Ectodermal cell (in vitro differentiated cells): ENCODE results near the gene GMDS.

Source experiments
- H3K27ac ChIP-seq: 2 replicates; pipeline ENCODE4 v1.7.0; 2013; ENCODE audit warnings: mild to moderate bottlenecking, low read depth, low read length; ENCODE audit not compliant: insufficient read depth, poor library complexity, severe bottlenecking
- H3K27me3 ChIP-seq: 2 replicates; pipeline ENCODE4 v1.7.0; 2013; ENCODE audit warnings: mild to moderate bottlenecking, low read length; ENCODE audit not compliant: insufficient read depth, control insufficient read depth, poor library complexity, severe bottlenecking
- H3K36me3 ChIP-seq: one replicate; pipeline ENCODE4 v1.7.0; 2013; ENCODE audit warnings: low read length; ENCODE audit not compliant: control insufficient read depth, insufficient read depth
- H3K4me1 ChIP-seq: one replicate; pipeline ENCODE4 v1.7.0; 2013; ENCODE audit warnings: low read length; ENCODE audit not compliant: control insufficient read depth, insufficient read depth
- H3K4me3 ChIP-seq: 2 replicates; pipeline ENCODE4 v1.7.0; 2013; ENCODE audit warnings: low read depth, low read length, control low read depth; ENCODE audit not compliant: insufficient read depth
- H3K9me3 ChIP-seq: 2 replicates; pipeline ENCODE4 v1.7.0; 2013; ENCODE audit warnings: mild to moderate bottlenecking, low read length, moderate library complexity; ENCODE audit not compliant: control insufficient read depth
- WGBS, 2 experiments: methylation state at CpG; one replicate each; pipeline ENCODE4 v1.1.7; 2013; ENCODE audit warnings: missing lambda C conversion rate in 2 of 2; 5-methylcytosine and 5-hydroxymethylcytosine counted together

GMDS gene

GRCh38 chr6:1610497-1611321 lies 634.7 kb downstream of the GMDS start:
- Histone ChIP-seq H3K27ac (no peak overlapping the region), H3K4me1 (peaks cover 23% of the 10 kb centered on the region), H3K27me3 (peaks cover 99% of the 10 kb centered on the region), H3K9me3 (no peaks in the 10 kb centered on the region), H3K4me3 (peak overlapping the region; percentile 29), H3K36me3 (no peaks in the 10 kb centered on the region)
- 2% methylated on average over 101 of the region's 101 CpGs for WGBS, 2 experiments

- peaks cover 23% of the 10 kb centered on the region for H3K4me1 ChIP-seq
- WGBS, 2 experiments = 0 to 1% methylated on average over 115 of the region's 115 CpGs
- peaks cover 99% of the 10 kb centered on the region for H3K27me3 ChIP-seq
- H3K4me3 ChIP-seq = peak within 1 kb of the TSS; percentile 29
- no peaks in the 10 kb centered on the region for H3K36me3 ChIP-seq
- no peak within 1 kb of the TSS for H3K27ac ChIP-seq
- no peaks in the 10 kb centered on the region for H3K9me3 ChIP-seq
Measured at GRCh38 chr6:1609648-1610496, 635.5 kb downstream of the GMDS start, which contains the start of gene FOXC1. FOXC1 (plus strand) TSS chr6:1609915; CDS start chr6:1610446, 531 bp downstream.

GRCh38 chr6:1609041-1609647 lies 636.3 kb downstream of the GMDS start:
- H3K4me3 ChIP-seq = peak overlapping the region; percentile 24
- peaks cover 99% of the 10 kb centered on the region for H3K27me3 ChIP-seq
- 1% methylated on average over 58 of the region's 58 CpGs for WGBS, 2 experiments
- peaks cover 23% of the 10 kb centered on the region for H3K4me1 ChIP-seq
- no peaks in the 10 kb centered on the region for H3K9me3 ChIP-seq
- H3K36me3 ChIP-seq = no peaks in the 10 kb centered on the region
- no peak overlapping the region for H3K27ac ChIP-seq

- Histone ChIP-seq H3K9me3 (no peaks in the 10 kb centered on the region), H3K4me3 (no peak overlapping the region), H3K27me3 (peaks cover 99% of the 10 kb centered on the region), H3K27ac (no peak overlapping the region), H3K4me1 (peaks cover 23% of the 10 kb centered on the region), H3K36me3 (no peaks in the 10 kb centered on the region)
- 2% methylated on average over 59 of the region's 59 CpGs for WGBS, 2 experiments
Measured at GRCh38 chr6:1608222-1609040, 637.0 kb downstream of the GMDS start.

GRCh38 chr6:1607516-1608221 lies 637.7 kb downstream of the GMDS start:
- peaks cover 99% of the 10 kb centered on the region for H3K27me3 ChIP-seq
- no peaks in the 10 kb centered on the region for H3K9me3 ChIP-seq
- H3K4me3 ChIP-seq = no peak overlapping the region
- WGBS, 2 experiments = 0 to 1% methylated on average over 32 of the region's 32 CpGs
- H3K36me3 ChIP-seq = no peaks in the 10 kb centered on the region
- no peak overlapping the region for H3K27ac ChIP-seq
- H3K4me1 ChIP-seq = peaks cover 23% of the 10 kb centered on the region

GRCh38 chr6:1606780-1607515 lies 638.5 kb downstream of the GMDS start:
- Histone ChIP-seq H3K4me3 (no peak overlapping the region), H3K4me1 (peaks cover 23% of the 10 kb centered on the region), H3K36me3 (no peaks in the 10 kb centered on the region), H3K27me3 (peaks cover 93% of the 10 kb centered on the region), H3K27ac (no peak overlapping the region), H3K9me3 (no peaks in the 10 kb centered on the region)
- WGBS, 2 experiments = 1 to 2% methylated on average over 22 of the region's 22 CpGs

GRCh38 chr6:1605893-1606779 lies 639.3 kb downstream of the GMDS start:
- no peaks in the 10 kb centered on the region for H3K36me3 ChIP-seq
- no peak overlapping the region for H3K4me3 ChIP-seq
- no peak overlapping the region for H3K27ac ChIP-seq
- H3K4me1 ChIP-seq = peaks cover 23% of the 10 kb centered on the region
- no peaks in the 10 kb centered on the region for H3K9me3 ChIP-seq
- peaks cover 85% of the 10 kb centered on the region for H3K27me3 ChIP-seq
- 2 to 3% methylated on average over 26 of the region's 26 CpGs for WGBS, 2 experiments
